Astrocyte (in vitro differentiated cells and primary cell): ENCODE data around the gene BRD4. TPM values are rescaled to one million over a fixed set of nuclear protein-coding genes. Genes with fewer than 3 reads are reported as not detected.
A peak's percentile ranks its signal among the peaks of the same experiment; 100 is the strongest.

Experiments
- DNase-seq: peaks from one replicate; pipeline ENCODE4 v3.0.0-alpha.2; 2010; ENCODE audit warnings: low read depth
- FAIRE-seq: peaks from 2 replicates; lab custom pipeline; 2011; peaks lifted over from hg19 to GRCh38; lab: Jason Lieb, UNC
- H2AFZ ChIP-seq: 2 replicates; pipeline ENCODE4 v1.6.0; 2012; ENCODE audit warnings: low read depth, low read length, inconsistent platforms
- H3K27ac ChIP-seq: 2 replicates; pipeline ENCODE4 v1.5.1; 2011; ENCODE audit warnings: low read depth, low read length, inconsistent platforms
- H3K27me3 ChIP-seq: 2 replicates; pipeline ENCODE4 v1.6.0; 2011; ENCODE audit warnings: low read length, inconsistent platforms; ENCODE audit not compliant: insufficient read depth
- H3K36me3 ChIP-seq: 2 replicates; pipeline ENCODE4 v1.5.1; 2011; ENCODE audit warnings: low read length, inconsistent platforms; ENCODE audit not compliant: insufficient read depth
- H3K4me1 ChIP-seq: 2 replicates; pipeline ENCODE4 v1.5.1; 2011; ENCODE audit warnings: low read length, inconsistent platforms; ENCODE audit not compliant: insufficient read depth
- H3K4me2 ChIP-seq: 2 replicates; pipeline ENCODE4 v1.6.0; 2012; ENCODE audit warnings: low read length, inconsistent platforms
- H3K4me3 ChIP-seq: 2 replicates; pipeline ENCODE4 v1.5.1; 2011; ENCODE audit warnings: low read depth, mild to moderate bottlenecking, low read length, inconsistent platforms; ENCODE audit not compliant: insufficient read depth
- H3K79me2 ChIP-seq: 2 replicates; pipeline ENCODE4 v1.6.0; 2012; ENCODE audit warnings: mild to moderate bottlenecking, low read length, inconsistent platforms; ENCODE audit not compliant: insufficient read depth
- H3K9ac ChIP-seq: 2 replicates; pipeline ENCODE4 v1.6.0; 2012; ENCODE audit warnings: mild to moderate bottlenecking, low read length, inconsistent platforms
- H3K9me3 ChIP-seq: 2 replicates; pipeline ENCODE4 v1.5.1; 2012; ENCODE audit warnings: low read depth, mild to moderate bottlenecking, low read length, inconsistent platforms; ENCODE audit not compliant: insufficient read depth
- H4K20me1 ChIP-seq: 2 replicates; pipeline ENCODE4 v1.6.0; 2012; ENCODE audit warnings: low read length, inconsistent platforms; ENCODE audit not compliant: insufficient read depth
- H3K27ac Mint-ChIP-seq: one replicate; pipeline ENCODE4 v1.8.0; 2021; ENCODE audit warnings: mild to moderate bottlenecking, mixed read lengths; ENCODE audit not compliant: unreplicated experiment
- H3K27me3 Mint-ChIP-seq: one replicate; pipeline ENCODE4 v1.8.0; 2021; ENCODE audit warnings: low read depth, mixed read lengths; ENCODE audit not compliant: unreplicated experiment
- H3K36me3 Mint-ChIP-seq: one replicate; pipeline ENCODE4 v1.8.0; 2021; ENCODE audit warnings: low read depth, mixed read lengths; ENCODE audit not compliant: unreplicated experiment
- H3K4me1 Mint-ChIP-seq: one replicate; pipeline ENCODE4 v1.8.0; 2021; ENCODE audit warnings: low read depth, mixed read lengths; ENCODE audit not compliant: unreplicated experiment
- H3K4me3 Mint-ChIP-seq: one replicate; pipeline ENCODE4 v1.8.0; 2021; ENCODE audit warnings: mild to moderate bottlenecking, moderate library complexity, mixed read lengths; ENCODE audit not compliant: unreplicated experiment
- H3K9me3 Mint-ChIP-seq: one replicate; pipeline ENCODE4 v1.8.0; 2021; ENCODE audit warnings: mild to moderate bottlenecking, mixed read lengths; ENCODE audit not compliant: unreplicated experiment
- CTCF ChIP-seq: IDR thresholded peaks from 2 replicates; pipeline ENCODE4 v1.5.1; 2011; ENCODE audit warnings: low read depth, mild to moderate bottlenecking, inconsistent platforms, low read length, moderate library complexity; ENCODE audit not compliant: insufficient read depth
- EZH2 ChIP-seq: IDR thresholded peaks from 2 replicates; pipeline ENCODE4 v1.6.1; 2012; ENCODE audit warnings: mild to moderate bottlenecking, low read length, inconsistent platforms; ENCODE audit not compliant: insufficient read depth
- total RNA-seq: library from RNA; stranded (reverse); gene quantifications from 2 replicates; pipeline ENCODE4 v1.2.1, GENCODE V29; 2021

The BRD4 gene
- total RNA-seq, 1 donor from 2014 or later: 128 TPM

DNA sequence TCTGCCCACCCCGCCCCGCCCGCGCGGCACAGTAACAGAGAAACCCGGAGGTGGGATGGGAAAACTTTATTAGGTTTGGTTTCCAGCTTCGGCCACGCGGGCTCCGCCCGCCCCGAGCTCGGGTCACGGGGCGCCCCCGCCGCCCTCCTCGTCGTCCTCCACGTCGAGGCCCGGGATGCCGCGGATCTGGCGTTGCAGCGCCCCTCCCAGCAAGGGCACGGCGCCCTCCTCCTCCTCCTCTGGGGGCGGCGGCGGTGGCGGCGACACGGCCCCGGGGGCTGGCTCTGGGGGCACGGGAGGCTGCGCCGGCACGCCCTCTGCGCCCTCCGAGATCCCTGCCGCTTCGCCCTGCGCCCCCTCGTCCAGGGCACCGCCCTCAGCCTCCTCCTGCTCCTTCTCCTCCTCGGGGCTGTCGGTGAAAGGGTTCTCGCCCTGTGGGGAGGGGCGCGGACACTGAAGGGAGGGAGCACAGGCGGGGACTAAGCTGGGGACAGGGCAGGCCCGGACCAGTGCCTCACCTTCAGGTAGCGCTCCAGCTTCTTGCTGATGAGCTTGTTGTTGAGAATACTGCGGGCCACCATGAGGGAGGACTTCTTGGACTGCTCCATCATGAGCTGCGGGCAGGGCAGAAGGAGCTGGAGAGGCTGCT, 47.8 kb upstream of the BRD4 start:
- DNase-seq (peak; percentile 22), FAIRE-seq (no peak)
- peak overlapping the region; percentile 62 for H2AFZ ChIP-seq
- peaks cover 34% of the 10 kb centered on the region for H4K20me1 ChIP-seq
- peak overlapping the region; percentile 81 for H3K4me3 Mint-ChIP-seq
- H3K9me3 Mint-ChIP-seq: no peaks in the 10 kb centered on the region
- peaks cover 22% of the 10 kb centered on the region for H3K4me1 Mint-ChIP-seq
- H3K4me2 ChIP-seq: peak overlapping the region; percentile 96
- peaks cover 19% of the 10 kb centered on the region for H3K4me1 ChIP-seq
- TF ChIP-seq CTCF (no peak), EZH2 (no peak)
- no peaks in the 10 kb centered on the region for H3K9me3 ChIP-seq
- H3K27ac Mint-ChIP-seq: peak overlapping the region; percentile 95
- H3K27me3 Mint-ChIP-seq: no peaks in the 10 kb centered on the region
- H3K79me2 ChIP-seq: peaks cover 47% of the 10 kb centered on the region
- H3K27me3 ChIP-seq: no peaks in the 10 kb centered on the region
- H3K36me3 Mint-ChIP-seq: no peaks in the 10 kb centered on the region
- peak overlapping the region; percentile 61 for H3K4me3 ChIP-seq
- H3K9ac ChIP-seq: peak overlapping the region; percentile 83
- H3K36me3 ChIP-seq: peaks cover 3% of the 10 kb centered on the region
- H3K27ac ChIP-seq: peak overlapping the region; percentile 98

DNA sequence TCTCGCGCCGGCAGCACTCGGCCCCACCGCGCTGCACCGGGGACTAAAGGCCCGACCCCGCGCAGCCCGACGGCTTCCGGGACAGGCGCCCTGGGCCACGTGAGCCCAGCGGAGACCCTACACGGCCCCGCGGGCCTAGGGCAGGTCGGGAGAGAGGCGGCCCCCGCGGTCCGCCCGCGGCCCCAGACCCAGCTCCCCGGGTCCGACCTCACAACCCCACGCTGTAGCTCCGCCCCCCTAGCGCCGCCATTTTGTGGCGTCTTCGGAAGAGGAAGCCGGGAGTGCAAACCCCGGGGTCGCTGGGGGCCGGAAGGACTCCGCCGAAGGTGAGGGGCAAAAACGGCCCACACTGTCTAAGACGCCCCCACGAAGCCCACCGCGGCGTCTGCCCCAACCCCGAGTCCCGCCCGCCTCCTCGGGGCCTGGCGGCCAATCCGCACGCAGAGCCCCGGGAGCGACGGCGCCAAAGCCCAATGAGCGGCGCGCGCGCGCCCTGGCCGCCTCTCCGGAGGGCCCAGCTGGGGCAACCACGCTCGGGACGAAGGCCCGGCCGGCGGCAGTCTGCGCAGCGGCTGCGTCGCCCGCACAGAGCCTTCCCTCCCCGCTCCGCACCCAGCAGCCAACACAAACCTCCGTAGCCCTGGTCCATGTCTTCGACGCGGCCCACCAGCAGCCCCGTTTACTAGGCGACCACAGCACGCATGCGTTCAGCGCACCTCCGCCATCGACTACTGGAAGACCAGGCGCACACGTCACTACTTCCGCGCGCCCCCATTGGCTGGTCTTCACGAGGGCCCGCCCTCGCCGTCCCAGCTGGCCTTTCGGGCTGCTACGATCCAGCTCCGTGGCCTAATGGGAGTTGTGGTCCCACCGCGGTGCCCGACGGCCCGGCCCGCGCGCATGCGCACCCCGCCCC, 47.0 kb upstream of the BRD4 start, which contains the start of gene AKAP8:
Gene AKAP8, minus strand, starts transcription at position 705 of the 916 bp plus-strand sequence. Its CDS starts 56 bp downstream, at position 649.
- Histone ChIP-seq H2AFZ (peak within 1 kb of the TSS; percentile 83), H3K4me2 (peak within 1 kb of the TSS; percentile 97), H3K9me3 (no peaks in the 10 kb centered on the region), H4K20me1 (peaks cover 42% of the 10 kb centered on the region), H3K27ac (peak within 1 kb of the TSS; percentile 98), H3K79me2 (peaks cover 55% of the 10 kb centered on the region), H3K36me3 (peaks cover 3% of the 10 kb centered on the region), H3K4me1 (peaks cover 27% of the 10 kb centered on the region), H3K27me3 (no peaks in the 10 kb centered on the region), H3K9ac (peak within 1 kb of the TSS; percentile 96), H3K4me3 (peak within 1 kb of the TSS; percentile 95)
- no peak for FAIRE-seq
- H3K36me3 Mint-ChIP-seq: no peaks in the 10 kb centered on the region
- peak within 1 kb of the TSS; percentile 98 for H3K27ac Mint-ChIP-seq
- TF ChIP-seq EZH2 (no peak), CTCF (no peak)
- peak within 1 kb of the TSS; percentile 97 for H3K4me3 Mint-ChIP-seq
- H3K4me1 Mint-ChIP-seq: peaks cover 26% of the 10 kb centered on the region
- H3K9me3 Mint-ChIP-seq: no peaks in the 10 kb centered on the region
- no peaks in the 10 kb centered on the region for H3K27me3 Mint-ChIP-seq
- peak; percentile 94 for DNase-seq
